ENCODE data around the gene TUBGCP6.

The TUBGCP6 gene

GRCh38 chr22:50173311-50173982, 71.4 kb downstream of the TUBGCP6 start (continued):
- no peak for TF ChIP-seq PPARA (CRISPR knock-in tag; IDR thresholded peaks at IDR 0.05; ENCODE audit: borderline replicate concordance)

- ATAC-seq, result 0 out of 3 replicates have a peak, but pooled peaks have one; percentile 11
- no peak for TF ChIP-seq TSHZ2 (CRISPR knock-in tag; IDR thresholded peaks at IDR 0.05)
- TF ChIP-seq ZNF8 (CRISPR knock-in tag; IDR thresholded peaks at IDR 0.05), result no peak
- no peak for TF ChIP-seq BACH2 (CRISPR knock-in tag; IDR thresholded peaks at IDR 0.05; ENCODE audit: borderline replicate concordance)
Measured at GRCh38 chr22:50171965-50172421, 72.8 kb downstream of the TUBGCP6 start.

GRCh38 chr22:50171319-50171964, 73.4 kb downstream of the TUBGCP6 start:
- no peak for TF ChIP-seq ZC3H10 (CRISPR knock-in tag; IDR thresholded peaks at IDR 0.05)
- no peak for TF ChIP-seq ARNTL (CRISPR knock-in tag; IDR thresholded peaks at IDR 0.05; ENCODE audit: borderline replicate concordance, low read depth)
- TF ChIP-seq CSRNP3 (CRISPR knock-in tag; IDR thresholded peaks at IDR 0.05), result no peak
- TF ChIP-seq ISL1 (CRISPR knock-in tag; IDR thresholded peaks at IDR 0.05), result no peak
- no peak for TF ChIP-seq TSHZ2 (CRISPR knock-in tag; IDR thresholded peaks at IDR 0.05)
- TF ChIP-seq RARB (CRISPR knock-in tag; IDR thresholded peaks at IDR 0.05), result no peak
- peak; percentile 10 for ATAC-seq

- TF ChIP-seq TSHZ2 (CRISPR knock-in tag; IDR thresholded peaks at IDR 0.05) (no peak), OSR1 (CRISPR knock-in tag; IDR thresholded peaks at IDR 0.05) (no peak), PPARA (CRISPR knock-in tag; IDR thresholded peaks at IDR 0.05; ENCODE audit: borderline replicate concordance) (no peak), ISL1 (CRISPR knock-in tag; IDR thresholded peaks at IDR 0.05) (no peak), TOX (CRISPR knock-in tag; IDR thresholded peaks at IDR 0.05; ENCODE audit: borderline replicate concordance) (no peak), ZFP30 (CRISPR knock-in tag; IDR thresholded peaks at IDR 0.05) (no peak), RARB (CRISPR knock-in tag; IDR thresholded peaks at IDR 0.05) (no peak), GLIS3 (CRISPR knock-in tag; IDR thresholded peaks at IDR 0.05) (no peak), BACH2 (CRISPR knock-in tag; IDR thresholded peaks at IDR 0.05; ENCODE audit: borderline replicate concordance) (no peak), ZNF8 (CRISPR knock-in tag; IDR thresholded peaks at IDR 0.05) (no peak), ZNF70 (CRISPR knock-in tag; IDR thresholded peaks at IDR 0.05) (no peak), PATZ1 (CRISPR knock-in tag; IDR thresholded peaks at IDR 0.05; ENCODE audit: borderline replicate concordance) (no peak), ARNTL (CRISPR knock-in tag; IDR thresholded peaks at IDR 0.05; ENCODE audit: borderline replicate concordance, low read depth) (no peak), POU6F1 (CRISPR knock-in tag; IDR thresholded peaks at IDR 0.05; ENCODE audit: borderline replicate concordance, low read depth) (no peak)
- peak; percentile 24; the same call in 1 of the 3 replicates for ATAC-seq
Measured at GRCh38 chr22:50170453-50171318, 74.1 kb downstream of the TUBGCP6 start, which contains the start of gene PANX2. Gene PANX2, plus strand, starts transcription at chr22:50170731. Its CDS starts 0 bp downstream, at chr22:50170731.

All from SK-N-SH treated with all-trans-retinoic acid at 6 μM for 48 hours (cell line).